Glomerular visceral epithelial cell (primary cell): ENCODE measurements around the gene UEVLD.

ENCODE experiments used
- DNase-seq: peaks from one replicate; pipeline ENCODE4 v3.0.0-alpha.2; 2016; ENCODE audit errors: extremely low spot score

Gene UEVLD

DNA sequence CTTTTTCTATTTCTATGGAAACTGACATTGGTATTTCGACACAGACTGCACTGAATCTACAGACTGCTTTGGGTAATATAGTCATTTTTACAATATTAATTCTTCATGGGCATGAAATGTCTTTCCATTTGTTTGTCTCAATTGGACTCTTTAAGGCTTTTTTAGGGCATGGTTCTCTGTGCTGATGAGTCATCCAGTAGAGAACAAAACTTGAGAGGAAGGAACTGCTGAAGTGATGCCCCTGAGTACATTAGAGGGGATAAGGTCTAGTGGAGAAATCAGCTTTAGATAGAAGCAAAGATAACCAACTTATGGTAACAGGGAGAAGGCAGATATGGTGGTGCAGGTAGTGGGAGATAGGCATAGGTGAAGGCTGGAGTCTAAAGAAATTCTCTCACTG, 86.9 kb downstream of the UEVLD start:
- no peak for DNase-seq

DNA sequence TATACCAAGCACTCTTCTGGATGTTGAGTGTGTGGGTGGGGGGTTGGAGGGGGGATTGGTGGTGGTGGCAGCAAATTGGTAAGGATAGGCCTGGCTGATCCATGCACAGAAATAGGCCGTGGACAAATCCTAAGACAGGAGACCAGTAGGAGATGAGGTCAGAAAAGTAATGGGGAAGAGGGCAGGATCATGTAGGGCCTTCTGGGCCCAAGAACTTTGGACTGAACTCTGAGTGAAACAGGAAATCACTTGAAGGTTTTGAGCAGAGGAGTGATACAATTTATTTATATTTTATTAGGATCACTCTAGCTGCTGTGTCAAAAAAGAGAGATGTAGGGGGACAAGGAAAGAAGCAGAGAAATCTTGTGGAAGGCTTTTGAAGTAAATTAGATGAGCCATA, 90.5 kb downstream of the UEVLD start:
- DNase-seq = no peak

DNA sequence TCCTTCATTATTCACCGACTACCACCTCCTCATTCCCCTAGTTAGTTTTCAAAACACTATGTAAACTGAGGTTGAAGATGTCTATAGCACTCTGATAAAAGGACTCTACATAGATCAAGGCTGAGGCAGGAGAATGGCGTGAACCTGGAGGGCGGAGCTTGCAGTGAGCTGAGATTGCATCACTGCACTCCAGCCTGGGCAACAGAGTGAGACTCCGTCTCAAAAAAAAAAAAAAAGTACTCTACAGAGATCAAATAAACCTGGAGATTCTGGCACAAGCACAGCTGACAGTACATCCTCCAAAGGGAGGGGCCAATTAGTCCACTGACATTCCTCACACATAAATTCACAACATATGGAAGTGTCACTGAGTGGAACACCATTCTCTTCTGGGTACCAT, 92.8 kb downstream of the UEVLD start:
- DNase-seq = no peak

DNA sequence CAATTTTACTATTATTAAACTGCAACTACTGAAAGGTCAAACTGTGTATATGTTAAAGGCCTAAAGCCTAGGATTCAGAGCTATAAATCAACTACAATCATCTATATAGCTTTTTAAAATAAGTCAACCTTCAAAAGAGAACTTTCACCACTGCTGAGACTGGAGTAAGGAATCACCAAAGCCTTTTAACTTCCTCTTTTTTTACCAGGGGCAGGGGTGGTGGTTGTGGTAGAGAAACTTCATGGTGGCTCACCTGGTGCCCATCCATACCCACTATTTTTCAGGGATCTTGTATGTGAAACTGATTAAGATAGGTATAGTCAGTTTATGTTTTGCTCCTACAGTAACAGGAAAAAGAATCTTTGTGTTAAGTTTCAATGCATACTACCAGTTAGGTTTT, 93.3 kb downstream of the UEVLD start:
- DNase-seq = no peak

DNA sequence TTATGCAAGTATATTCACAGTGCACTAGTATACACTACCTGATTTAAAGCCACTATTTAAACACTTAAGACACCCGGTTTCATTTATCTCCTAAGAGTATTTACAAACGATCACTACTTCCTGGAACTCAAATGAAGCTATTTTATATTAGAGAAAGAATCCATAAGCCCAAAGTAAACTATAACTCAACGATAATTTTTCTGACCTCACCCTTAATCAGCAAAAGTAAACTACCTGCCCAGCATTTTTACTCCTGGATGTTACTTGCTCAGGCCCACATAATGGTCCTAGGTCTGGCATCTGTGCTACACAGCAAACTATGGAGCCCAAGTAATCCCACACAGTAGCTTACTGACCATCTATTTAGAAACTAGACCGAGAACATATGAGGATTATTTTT, 95.2 kb downstream of the UEVLD start:
- no peak for DNase-seq

DNA sequence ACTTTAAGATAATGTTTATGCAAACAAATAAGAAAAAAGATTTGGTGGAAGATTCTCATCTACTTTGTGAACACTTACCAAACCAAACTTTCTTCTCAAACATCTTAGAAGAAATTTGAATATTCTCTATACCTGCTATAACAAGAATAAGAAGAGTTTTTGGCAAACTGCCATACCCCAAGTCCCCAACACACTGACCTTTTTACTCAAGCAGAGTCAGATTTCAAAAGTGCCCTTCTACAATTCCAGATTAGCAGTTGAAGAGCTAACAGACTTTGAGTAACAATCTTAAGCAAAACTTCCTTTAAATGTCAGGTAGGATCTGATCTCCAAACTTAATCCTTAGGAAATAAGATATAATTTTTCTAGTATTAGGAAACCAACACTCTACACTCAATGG, 95.6 kb downstream of the UEVLD start:
- DNase-seq = no peak

DNA sequence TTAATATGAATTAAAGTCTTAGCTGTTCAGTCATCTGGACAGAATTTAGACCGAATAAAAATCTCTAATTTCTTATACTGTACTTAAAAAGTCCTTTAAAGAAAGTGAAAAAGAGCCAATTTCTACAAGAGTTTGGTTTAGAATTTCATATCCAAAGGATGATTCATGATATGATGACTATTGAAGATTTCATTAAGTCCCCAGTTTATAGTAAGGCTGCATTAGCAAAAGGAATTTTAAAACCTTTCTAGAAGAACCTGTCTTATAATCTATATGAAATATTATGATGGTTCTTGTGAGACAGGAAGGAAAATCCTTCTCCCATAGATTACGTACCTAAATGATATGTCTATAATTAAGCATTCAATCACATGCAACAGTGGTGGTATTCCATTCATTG, 96.6 kb downstream of the UEVLD start:
- DNase-seq = no peak

DNA sequence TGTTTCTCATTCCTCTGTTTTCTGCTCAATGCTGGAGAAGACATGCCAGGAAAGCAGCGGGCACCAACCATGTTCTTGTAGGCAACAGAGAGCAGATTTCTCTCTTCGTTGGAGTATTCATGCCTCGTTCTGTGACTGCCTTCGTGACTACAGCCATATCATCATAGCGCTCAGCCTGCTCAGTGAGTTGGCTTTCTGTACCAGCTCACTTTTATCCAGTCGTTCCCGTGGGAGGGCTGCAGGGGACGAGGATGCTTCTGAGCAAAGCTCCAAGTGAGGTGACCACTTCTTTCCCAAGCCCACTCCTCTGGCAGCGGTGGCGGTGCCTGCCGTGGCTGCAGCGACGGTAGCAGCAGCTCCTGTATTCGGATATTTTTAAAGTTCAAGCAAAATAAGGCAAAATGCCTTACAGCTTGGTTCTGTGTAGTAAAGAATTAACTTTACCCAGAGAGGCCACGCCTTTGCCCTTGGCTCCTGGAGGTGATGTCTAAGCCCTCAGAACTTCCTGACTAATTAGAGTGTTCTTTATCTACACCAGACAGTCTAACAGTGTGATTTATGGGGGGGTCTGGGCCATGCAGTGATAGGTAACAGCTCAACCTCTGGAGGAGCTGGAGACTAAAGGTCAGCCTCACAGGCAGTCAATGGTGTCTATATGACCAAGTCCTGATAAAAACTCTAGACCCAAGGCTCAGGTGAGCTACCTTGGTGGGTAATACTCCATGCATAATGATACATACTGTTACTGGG, 97.6 kb downstream of the UEVLD start:
- no peak for DNase-seq

DNA sequence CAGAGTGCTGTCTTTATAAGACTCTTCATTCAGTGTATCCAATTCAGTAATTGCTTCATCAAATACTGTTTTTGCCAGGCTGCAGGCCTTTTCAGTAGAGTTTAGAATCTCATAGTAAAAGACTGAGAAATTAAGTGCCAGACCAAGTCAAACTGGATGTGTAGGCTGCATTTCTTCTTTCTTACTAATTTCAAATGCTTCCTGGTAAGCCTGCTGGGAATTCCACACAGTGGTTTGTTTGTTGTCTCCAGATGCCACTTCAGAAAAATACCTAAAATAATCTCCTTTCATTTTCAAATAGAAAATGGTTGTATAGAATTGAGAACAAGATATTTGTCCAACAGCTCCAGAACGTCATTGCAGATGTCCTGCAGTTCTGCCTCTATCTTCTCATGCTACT, 98.2 kb downstream of the UEVLD start:
- DNase-seq = no peak

DNA sequence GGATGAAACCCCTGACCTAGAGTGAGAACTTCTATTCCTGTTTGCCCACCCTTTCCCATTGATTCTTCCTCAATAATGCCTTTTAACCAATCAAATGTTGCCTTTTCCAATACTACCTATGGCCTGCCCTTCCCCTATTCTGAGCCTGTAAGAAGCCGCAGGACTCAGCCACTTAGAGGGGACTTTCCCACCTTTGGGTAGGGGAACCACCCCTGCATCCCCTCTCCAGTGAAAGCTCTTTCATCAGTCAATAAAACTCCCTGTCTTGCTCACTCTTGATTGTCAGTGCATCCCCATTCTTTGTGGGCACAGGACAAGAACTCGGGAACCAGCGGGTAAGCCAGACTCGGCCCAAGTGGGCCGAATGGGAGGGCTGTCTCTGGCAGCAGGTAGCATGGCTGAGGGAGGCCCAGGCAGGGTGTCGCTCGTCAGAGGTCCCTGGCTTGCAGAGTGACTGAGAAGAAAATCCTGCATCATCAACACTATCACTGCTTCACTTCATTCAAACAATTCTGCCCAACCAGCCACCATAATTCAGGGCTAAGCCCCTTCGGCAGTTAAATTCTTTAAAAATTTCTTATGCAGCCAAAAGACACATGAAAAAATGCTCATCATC, 102.5 kb downstream of the UEVLD start:
- no peak for DNase-seq
